GM13976 (cell line): ENCODE data around the gene HSPB6.

Source experiments
- DNase-seq: peaks from one replicate; pipeline ENCODE4 v3.0.0; 2012; ENCODE audit warnings: low spot score
- CTCF ChIP-seq: IDR thresholded peaks from 2 replicates; pipeline ENCODE4 v1.5.1; 2012; ENCODE audit warnings: borderline replicate concordance, mild to moderate bottlenecking; ENCODE audit not compliant: insufficient read depth; ENCODE audit errors: extremely low read depth, missing control alignments, control extremely low read depth
- in situ Hi-C: fragments of 300-500 bp; cut with MboI; formaldehyde crosslinking; loops from one replicate; pipeline ENCODE4 v1.12.0; 2022; ENCODE audit warnings: low sequenced_read_pairs, mixed read lengths, inconsistent platforms; ENCODE audit not compliant: unreplicated experiment

The HSPB6 gene

DNA sequence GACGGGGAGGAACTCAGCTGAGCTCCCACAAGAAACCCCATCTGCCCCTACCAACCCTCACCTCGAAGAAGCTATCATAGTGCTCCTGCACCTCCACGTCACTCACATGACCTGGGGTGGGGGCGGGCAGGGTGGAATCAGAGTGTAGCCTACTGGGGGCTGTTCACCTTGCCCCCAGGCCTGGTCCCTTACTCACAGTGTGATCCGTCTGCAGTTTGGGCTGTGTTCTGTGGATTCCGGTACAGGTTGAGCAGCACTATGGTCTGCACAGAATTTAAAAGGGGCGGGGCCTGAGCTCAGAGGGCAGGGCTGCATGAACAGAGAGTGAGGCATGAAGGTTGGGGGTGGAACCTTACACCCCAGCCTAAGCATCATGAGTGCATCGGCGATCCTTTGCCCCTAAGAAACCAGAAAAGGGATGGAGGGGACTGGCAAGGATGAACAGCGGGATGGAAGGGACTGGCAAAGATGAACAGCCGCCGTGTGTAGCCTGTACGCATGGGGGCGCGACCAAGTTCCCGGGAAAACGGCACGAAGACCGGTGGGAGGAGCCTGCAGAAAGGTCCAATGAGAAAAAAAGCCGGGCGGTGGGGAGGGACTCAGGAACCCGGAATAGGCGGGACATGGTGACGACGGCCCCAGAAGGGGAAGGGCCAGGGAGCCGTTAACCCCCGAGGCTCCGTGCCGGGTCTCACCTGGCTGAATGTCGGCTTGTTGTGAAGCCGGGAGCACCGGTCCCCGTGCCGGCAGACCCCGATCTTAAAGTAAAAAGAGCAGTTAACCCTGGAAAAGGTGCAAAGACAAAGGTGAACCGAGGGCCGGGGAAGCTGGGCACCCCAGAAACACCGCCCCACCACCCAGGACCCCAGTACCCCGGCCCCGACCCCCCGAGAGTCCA, 12.2 kb downstream of the HSPB6 start:
- DNase-seq = peak; percentile 83
- in situ Hi-C loops = no loop called here
- TF ChIP-seq CTCF = peak; percentile 14

DNA sequence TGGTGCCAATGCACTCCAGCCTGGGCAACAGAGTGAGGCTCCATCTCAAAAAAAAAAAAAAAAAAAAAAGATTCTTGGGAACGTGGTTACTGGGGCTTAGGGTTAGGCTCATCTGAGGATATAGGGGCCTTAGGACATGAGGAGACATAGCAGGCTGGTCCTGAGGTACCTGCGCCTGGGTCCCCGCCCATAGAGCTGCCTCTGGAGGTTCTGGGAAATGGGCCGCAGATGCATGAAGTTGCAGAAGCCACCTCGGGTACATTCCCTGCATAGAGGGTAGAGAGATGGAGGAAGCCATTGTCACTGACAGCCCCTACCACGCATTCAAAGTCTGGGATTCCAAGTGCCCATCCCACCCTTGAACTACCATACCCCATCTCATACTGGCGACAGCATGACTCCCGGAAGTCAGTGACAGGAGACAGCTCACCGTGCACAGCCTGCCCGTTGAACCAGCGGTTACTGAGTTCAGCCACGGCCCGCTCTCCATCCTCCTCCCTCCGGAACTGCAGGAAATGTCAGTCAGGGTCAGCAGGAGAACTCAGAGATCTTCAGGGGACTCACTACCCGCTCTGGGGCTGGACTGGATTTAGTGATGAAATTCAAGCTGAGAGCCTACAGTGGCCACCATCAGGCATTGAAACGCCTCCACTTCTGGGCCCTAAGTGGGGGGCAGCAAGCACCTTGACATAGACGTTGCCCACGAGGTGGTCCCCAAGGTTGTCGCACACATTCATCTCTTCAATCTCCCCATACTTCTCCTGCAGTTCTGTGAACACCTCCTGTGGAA, 13.0 kb downstream of the HSPB6 start:
- no peak for DNase-seq
- TF ChIP-seq CTCF = no peak
- in situ Hi-C loops = no loop called here

- peak; percentile 73 for DNase-seq
- no peak for TF ChIP-seq CTCF
- in situ Hi-C loops = no loop called here
Measured at GRCh38 chr19:35742121-35742724, 14.6 kb downstream of the HSPB6 start, which contains the start of gene IGFLR1. Gene IGFLR1, minus strand, starts transcription at chr19:35742452. Its CDS starts 1,272 bp downstream, at chr19:35741180.

DNA sequence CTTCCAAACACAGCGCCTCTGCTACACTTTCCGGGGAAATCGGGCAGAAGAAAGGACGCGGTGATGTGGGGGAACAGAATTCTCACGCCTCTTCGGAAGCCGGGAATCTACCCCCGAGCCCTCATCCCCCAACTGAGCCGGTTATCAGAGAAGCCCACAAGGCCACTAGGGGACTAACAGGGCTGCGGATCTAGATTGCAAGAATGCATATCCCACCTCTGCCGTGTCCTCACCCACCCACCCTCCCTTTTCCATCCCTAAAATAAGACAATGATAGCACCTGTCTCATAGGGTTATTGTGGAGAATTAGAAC, 15.7 kb downstream of the HSPB6 start:
- no peak for DNase-seq
- in situ Hi-C loops = no loop called here
- TF ChIP-seq CTCF = no peak

DNA sequence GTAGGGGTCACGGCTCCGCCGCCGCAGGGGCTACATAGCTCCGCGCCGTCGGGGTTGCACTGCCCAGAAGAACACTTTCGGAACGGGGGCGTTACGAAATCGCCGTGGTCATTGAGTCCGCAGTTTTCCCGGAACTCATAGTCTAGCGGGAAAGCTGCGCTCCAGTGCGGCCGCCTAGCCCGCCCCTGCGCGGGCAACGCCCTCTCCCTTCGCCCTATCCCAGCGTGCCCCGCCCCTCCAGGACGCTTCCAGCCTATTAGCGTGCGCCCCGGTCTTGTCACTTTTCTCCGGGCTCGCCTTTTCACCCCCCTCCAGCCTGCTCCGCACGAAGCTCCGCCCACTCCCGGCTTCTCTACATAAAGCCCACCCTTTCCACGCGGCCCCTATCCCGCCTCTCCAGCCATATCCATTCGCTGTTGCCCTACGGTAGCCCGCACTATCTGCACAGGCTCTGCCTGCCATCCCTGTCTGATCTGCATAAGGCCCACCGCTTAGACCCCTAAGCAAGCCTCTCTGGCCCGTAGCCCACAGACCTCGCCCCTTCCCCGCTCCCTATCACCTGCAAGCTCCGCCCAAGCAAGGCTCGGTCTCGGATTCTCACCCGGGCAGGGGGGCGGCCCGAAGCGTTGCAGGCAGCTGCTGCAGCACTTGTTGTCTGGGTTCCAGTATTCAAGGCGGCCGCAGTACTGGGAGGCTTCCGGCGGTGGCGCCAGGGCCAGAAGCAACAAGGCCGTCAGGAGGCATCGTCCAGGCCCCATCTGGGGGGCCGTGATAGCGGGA, 16.2 kb downstream of the HSPB6 start:
- DNase-seq = peak; percentile 99
- in situ Hi-C loops = no loop called here
- TF ChIP-seq CTCF = peak; percentile 8

DNA sequence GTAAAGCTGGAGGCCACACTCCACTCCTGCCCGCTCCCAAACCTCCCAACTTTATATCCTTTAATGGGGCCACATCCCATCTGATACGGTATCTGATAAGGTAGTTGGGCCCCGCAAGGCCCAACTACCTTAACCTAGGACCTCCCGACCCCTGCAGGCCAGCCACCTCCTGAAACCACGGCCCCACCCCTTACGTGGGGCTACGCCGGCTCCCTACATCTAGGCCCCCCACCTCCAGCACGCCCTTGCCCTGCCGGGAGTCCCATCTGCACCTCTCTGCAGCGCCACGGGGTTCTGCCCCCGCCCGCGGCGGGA, 16.8 kb downstream of the HSPB6 start:
- in situ Hi-C loops = no loop called here
- DNase-seq = no peak
- TF ChIP-seq CTCF = no peak
